ENCODE data around the gene APBB2.

The APBB2 gene

GRCh38 chr4:41079881-41080560 is 134.3 kb downstream of the APBB2 start:
- Histone ChIP-seq H2AFZ (ENCODE audit: low read depth) (peak overlapping the region; percentile 40; the same call in 1 of the 2 replicates), H3K79me2 (ENCODE audit: insufficient read depth, low read depth) (no peaks in the 10 kb centered on the region), H3K4me2 (peak overlapping the region; percentile 82), H3K4me3 (IDR thresholded peaks at IDR 0.05; ENCODE audit: insufficient read depth, low read depth, low read length) (peak overlapping the region; percentile 4), H3K36me3 (ENCODE audit: insufficient read depth) (no peaks in the 10 kb centered on the region), H3K4me1 (ENCODE audit: low read depth, poor library complexity, severe bottlenecking) (peaks cover 23% of the 10 kb centered on the region), H3K9ac (peak overlapping the region; percentile 27; the same call in 1 of the 2 replicates), H3K27ac (peak overlapping the region; percentile 83), H4K20me1 (ENCODE audit: insufficient read depth) (no peaks in the 10 kb centered on the region), H3K27me3 (ENCODE audit: insufficient read depth, low read depth) (no peaks in the 10 kb centered on the region)
- TF ChIP-seq CTCF (conservative IDR thresholded peaks at IDR 0.05; ENCODE audit: low read depth, low read length) = no peak

- no peak overlapping the region for H3K4me3 ChIP-seq (IDR thresholded peaks at IDR 0.05; ENCODE audit: insufficient read depth, low read depth, low read length)
- no peak overlapping the region for H3K9ac ChIP-seq
- H3K4me2 ChIP-seq = no peak overlapping the region
- H3K27ac ChIP-seq = no peak overlapping the region
- peaks cover 23% of the 10 kb centered on the region for H3K4me1 ChIP-seq (ENCODE audit: low read depth, poor library complexity, severe bottlenecking)
- no peaks in the 10 kb centered on the region for H3K79me2 ChIP-seq (ENCODE audit: insufficient read depth, low read depth)
- no peak for TF ChIP-seq CTCF (conservative IDR thresholded peaks at IDR 0.05; ENCODE audit: low read depth, low read length)
- H4K20me1 ChIP-seq (ENCODE audit: insufficient read depth) = no peaks in the 10 kb centered on the region
- H2AFZ ChIP-seq (ENCODE audit: low read depth) = no peak overlapping the region
- no peaks in the 10 kb centered on the region for H3K36me3 ChIP-seq (ENCODE audit: insufficient read depth)
- H3K27me3 ChIP-seq (ENCODE audit: insufficient read depth, low read depth) = no peaks in the 10 kb centered on the region
Measured at GRCh38 chr4:41077628-41078027, 136.7 kb downstream of the APBB2 start.

GRCh38 chr4:41076481-41076880 is 137.9 kb downstream of the APBB2 start:
- peaks cover 19% of the 10 kb centered on the region for H3K4me1 ChIP-seq (ENCODE audit: low read depth, poor library complexity, severe bottlenecking)

GRCh38 chr4:41074215-41074614 is 140.1 kb downstream of the APBB2 start:
- Histone ChIP-seq H2AFZ (ENCODE audit: low read depth) (no peak overlapping the region), H3K36me3 (ENCODE audit: insufficient read depth) (no peaks in the 10 kb centered on the region), H3K4me3 (IDR thresholded peaks at IDR 0.05; ENCODE audit: insufficient read depth, low read depth, low read length) (no peak overlapping the region), H3K4me1 (ENCODE audit: low read depth, poor library complexity, severe bottlenecking) (peaks cover 7% of the 10 kb centered on the region), H3K27me3 (ENCODE audit: insufficient read depth, low read depth) (no peaks in the 10 kb centered on the region), H3K4me2 (no peak overlapping the region), H4K20me1 (ENCODE audit: insufficient read depth) (no peaks in the 10 kb centered on the region), H3K79me2 (ENCODE audit: insufficient read depth, low read depth) (no peaks in the 10 kb centered on the region), H3K27ac (no peak overlapping the region), H3K9ac (no peak overlapping the region)
- no peak for TF ChIP-seq CTCF (conservative IDR thresholded peaks at IDR 0.05; ENCODE audit: low read depth, low read length)

More at GRCh38 chr4:41076481-41076880, 137.9 kb downstream of the APBB2 start:
- Histone ChIP-seq H3K4me3 (IDR thresholded peaks at IDR 0.05; ENCODE audit: insufficient read depth, low read depth, low read length) (no peak overlapping the region), H4K20me1 (ENCODE audit: insufficient read depth) (no peaks in the 10 kb centered on the region), H3K27ac (no peak overlapping the region), H3K36me3 (ENCODE audit: insufficient read depth) (no peaks in the 10 kb centered on the region), H2AFZ (ENCODE audit: low read depth) (no peak overlapping the region), H3K79me2 (ENCODE audit: insufficient read depth, low read depth) (no peaks in the 10 kb centered on the region), H3K4me2 (no peak overlapping the region), H3K9ac (no peak overlapping the region), H3K27me3 (ENCODE audit: insufficient read depth, low read depth) (no peaks in the 10 kb centered on the region)
- no peak for TF ChIP-seq CTCF (conservative IDR thresholded peaks at IDR 0.05; ENCODE audit: low read depth, low read length)

All from KMS-11 (cell line).